GM21390 (cell line): Measurements from ENCODE around the gene CD59.
A peak's percentile ranks its signal among the peaks of the same experiment; 100 is the strongest.
"Not testable (repeated sequence)": the region's sequence is repeated elsewhere in the genome, so short reads cannot be mapped to it uniquely, and the experiment has no call there.

ENCODE experiments used
- ATAC-seq: cut with Tn5 transposase; IDR thresholded peaks from one replicate; pipeline ENCODE4 v1.9.1; 2021; ENCODE audit not compliant: unreplicated experiment

Gene CD59

GRCh38 chr11:33716243-33716642 lies 20.0 kb downstream of the CD59 start:
- no peak for ATAC-seq

- ATAC-seq, result no peak
Measured at GRCh38 chr11:33713856-33714398, 22.3 kb downstream of the CD59 start.

- no peak for ATAC-seq
Measured at GRCh38 chr11:33713151-33713855, 22.9 kb downstream of the CD59 start.

GRCh38 chr11:33712436-33712835 lies 23.8 kb downstream of the CD59 start:
- no peak for ATAC-seq

GRCh38 chr11:33709466-33709865 lies 26.8 kb downstream of the CD59 start:
- no peak for ATAC-seq

- no peak for ATAC-seq
Measured at GRCh38 chr11:33708985-33709384, 27.2 kb downstream of the CD59 start.

GRCh38 chr11:33707831-33708230 lies 28.4 kb downstream of the CD59 start:
- not testable (repeated sequence) for ATAC-seq

GRCh38 chr11:33706966-33707365 lies 29.3 kb downstream of the CD59 start:
- ATAC-seq, result no peak

GRCh38 chr11:33706546-33706945 lies 29.7 kb downstream of the CD59 start:
- no peak for ATAC-seq

- ATAC-seq, result no peak
Measured at GRCh38 chr11:33704240-33705002, 31.8 kb downstream of the CD59 start.

GRCh38 chr11:33703788-33704187 lies 32.4 kb downstream of the CD59 start:
- no peak for ATAC-seq

- no peak for ATAC-seq
Measured at GRCh38 chr11:33703234-33703633, 33.0 kb downstream of the CD59 start.

GRCh38 chr11:33701302-33702230 lies 34.7 kb downstream of the CD59 start:
- ATAC-seq, result no peak

GRCh38 chr11:33700502-33701271 lies 35.5 kb downstream of the CD59 start, which contains the start of gene C11orf91:
Gene C11orf91 (minus strand): TSS chr11:33700826. CDS start chr11:33700740, 86 bp downstream.
- ATAC-seq, result peak; percentile 86

- ATAC-seq, result no peak
Measured at GRCh38 chr11:33700063-33700501, 36.1 kb downstream of the CD59 start.

GRCh38 chr11:33699515-33700062 lies 36.6 kb downstream of the CD59 start:
- no peak for ATAC-seq

GRCh38 chr11:33698921-33699320 lies 37.3 kb downstream of the CD59 start:
- ATAC-seq, result no peak

- ATAC-seq, result no peak
Measured at GRCh38 chr11:33697997-33698396, 38.2 kb downstream of the CD59 start.

- no peak for ATAC-seq
Measured at GRCh38 chr11:33696931-33697638, 39.1 kb downstream of the CD59 start.
